CD4-positive, alpha-beta T cell treated with Interferon alpha-2 for 1 hour (primary cell): ENCODE results near the gene TENM3.

ENCODE experiments used
- DNase-seq, 2 donors: peaks; one replicate each; pipeline ENCODE4 v3.0.0-alpha.2; 2020 to 2022

TENM3 gene

GRCh38 chr4:182255441-182256190 is 12.4 kb downstream of the TENM3 start:
- DNase-seq = no peak

- DNase-seq = no peak
These were observed 13.8 kb downstream of the TENM3 start for GRCh38 chr4:182257016-182257415.

- DNase-seq = no peak
These were observed 14.3 kb downstream of the TENM3 start for GRCh38 chr4:182257503-182257902.

- no peak for DNase-seq
These were observed 15.3 kb downstream of the TENM3 start for GRCh38 chr4:182258441-182259000.

GRCh38 chr4:182261651-182262223 is 18.5 kb downstream of the TENM3 start:
- no peak for DNase-seq

- no peak for DNase-seq
These were observed 20.4 kb downstream of the TENM3 start for GRCh38 chr4:182263562-182263961.

- DNase-seq = no peak
These were observed 21.0 kb downstream of the TENM3 start for GRCh38 chr4:182264139-182264752.

- DNase-seq = no peak
These were observed 22.7 kb downstream of the TENM3 start for GRCh38 chr4:182265881-182266280.

- DNase-seq = no peak
These were observed 23.8 kb downstream of the TENM3 start for GRCh38 chr4:182267048-182267447.

- no peak for DNase-seq
These were observed 25.8 kb downstream of the TENM3 start for GRCh38 chr4:182268966-182269365.

GRCh38 chr4:182271731-182272130 is 28.5 kb downstream of the TENM3 start:
- DNase-seq = no peak

- no peak for DNase-seq
These were observed 28.9 kb downstream of the TENM3 start for GRCh38 chr4:182272151-182272550.

- no peak for DNase-seq
These were observed 30.2 kb downstream of the TENM3 start for GRCh38 chr4:182273191-182273935.

GRCh38 chr4:182276210-182277109 is 33.3 kb downstream of the TENM3 start:
- no peak for DNase-seq

- DNase-seq = no peak
These were observed 34.2 kb downstream of the TENM3 start for GRCh38 chr4:182277377-182277776.

GRCh38 chr4:182278729-182279128 is 35.5 kb downstream of the TENM3 start:
- no peak for DNase-seq

GRCh38 chr4:182280436-182281111 is 37.4 kb downstream of the TENM3 start:
- DNase-seq = no peak

- DNase-seq = no peak
These were observed 42.8 kb downstream of the TENM3 start for GRCh38 chr4:182286035-182286434.

- DNase-seq = no peak
These were observed 43.7 kb downstream of the TENM3 start for GRCh38 chr4:182286931-182287330.

- no peak for DNase-seq
These were observed 45.3 kb downstream of the TENM3 start for GRCh38 chr4:182288534-182288933.

- DNase-seq = no peak
These were observed 46.6 kb downstream of the TENM3 start for GRCh38 chr4:182289809-182290208.

- DNase-seq = no peak
These were observed 48.0 kb downstream of the TENM3 start for GRCh38 chr4:182291175-182291574.
